Right lung (tissue), 5 donors: ENCODE data around the gene FBXO21. TPM values are rescaled to one million over a fixed set of nuclear protein-coding genes. Genes with fewer than 3 reads are reported as not detected.

Experiments
- DNase-seq, 2 donors: peaks; one replicate each; pipeline ENCODE4 v3.0.0-alpha.2; 2013
- polyA plus RNA-seq, 5 donors: library from polyadenylated mRNA; unstranded; fragments of 120-200 nt; gene quantifications; one replicate each; pipeline versions ENCODE4 v1.2.1 to v1.2.3, GENCODE V29; 2013; ENCODE audit warnings: inconsistent platforms in 1 of 5, low replicate concordance in 1 of 5; ENCODE audit not compliant: insufficient read length in 5 of 5, insufficient read depth in 1 of 5

The FBXO21 gene
- polyA plus RNA-seq, 5 donors, result 42.8 to 55.7 (median 49.6) TPM

- DNase-seq, result no peak
These were observed 22.5 kb downstream of the FBXO21 start for GRCh38 chr12:117167769-117168168.

GRCh38 chr12:117166107-117166506, 24.2 kb downstream of the FBXO21 start:
- no peak for DNase-seq

GRCh38 chr12:117165342-117165741, 24.9 kb downstream of the FBXO21 start:
- no peak for DNase-seq

- DNase-seq, result no peak
These were observed 27.6 kb downstream of the FBXO21 start for GRCh38 chr12:117162633-117163032.

- DNase-seq, result no peak
These were observed 28.1 kb downstream of the FBXO21 start for GRCh38 chr12:117162167-117162539.

- no peak for DNase-seq
These were observed 28.7 kb downstream of the FBXO21 start for GRCh38 chr12:117161460-117162166.

GRCh38 chr12:117159674-117160073, 30.6 kb downstream of the FBXO21 start:
- DNase-seq, result no peak

- DNase-seq, result no peak
These were observed 31.2 kb downstream of the FBXO21 start for GRCh38 chr12:117158911-117159553.

GRCh38 chr12:117158096-117158495, 32.2 kb downstream of the FBXO21 start:
- DNase-seq, result no peak

- peak in 1 of 2 donors; percentile 21 for DNase-seq
These were observed 34.8 kb downstream of the FBXO21 start for GRCh38 chr12:117155278-117156060.

GRCh38 chr12:117152793-117153775, 37.2 kb downstream of the FBXO21 start:
- no peak for DNase-seq

- no peak for DNase-seq
These were observed 38.8 kb downstream of the FBXO21 start for GRCh38 chr12:117151403-117152031.

GRCh38 chr12:117149431-117149830, 40.8 kb downstream of the FBXO21 start:
- DNase-seq, result no peak

- no peak for DNase-seq
These were observed 41.6 kb downstream of the FBXO21 start for GRCh38 chr12:117148642-117149041.

- no peak for DNase-seq
These were observed 42.6 kb downstream of the FBXO21 start for GRCh38 chr12:117147639-117148038.

GRCh38 chr12:117145597-117146154, 44.6 kb downstream of the FBXO21 start:
- no peak for DNase-seq

GRCh38 chr12:117144599-117144998, 45.7 kb downstream of the FBXO21 start:
- no peak for DNase-seq

- peak in 1 of 2 donors; percentile 41 for DNase-seq
These were observed 47.2 kb downstream of the FBXO21 start for GRCh38 chr12:117143008-117143532.

- DNase-seq, result no peak
These were observed 48.2 kb downstream of the FBXO21 start for GRCh38 chr12:117142094-117142493.
